Neural progenitor cell (in vitro differentiated cells): ENCODE measurements around the gene CLEC11A. TPM values are rescaled to one million over a fixed set of nuclear protein-coding genes. Genes with fewer than 3 reads are reported as not detected.

Experiments used
- total RNA-seq: library from RNA; depleted of rRNA; stranded (reverse); fragments of >200 nt; gene quantifications from 2 replicates; pipeline ENCODE4 v1.2.3, GENCODE V29; 2015; ENCODE audit warnings: low replicate concordance

Gene CLEC11A
- total RNA-seq, 1 donor from 2014 or later, result 0.09 TPM

Other genes with a start within 250 kb of the CLEC11A start
- gene EMC10, start 246.9 kb upstream of the CLEC11A start, total RNA-seq, result 32.9 and 127 TPM in 2 replicates
- gene GARIN5A, start 246.5 kb upstream of the CLEC11A start, total RNA-seq, result 5.6 and 8.4 TPM in 2 replicates
- gene JOSD2, start 212.2 kb upstream of the CLEC11A start, total RNA-seq, result 1.7 and 2.4 TPM in 2 replicates
- not detected in 2 replicates for gene ASPDH, start 209.5 kb upstream of the CLEC11A start, total RNA-seq
- gene LRRC4B, start 154.9 kb upstream of the CLEC11A start, total RNA-seq, result 12.0 and 54.6 TPM in 2 replicates
- 0.41 and 1.1 TPM in 2 replicates for gene SYT3, start 83.5 kb upstream of the CLEC11A start, total RNA-seq
- 1.3 and 6.0 TPM in 2 replicates for gene C19orf81, start 73.9 kb upstream of the CLEC11A start, total RNA-seq
- 1.4 and 2.3 TPM in 2 replicates for gene SHANK1, start 3.6 kb upstream of the CLEC11A start, total RNA-seq
- gene GPR32, start 47.1 kb downstream of the CLEC11A start, total RNA-seq, result not detected in 2 replicates
- not detected in 2 replicates for gene ACP4, start 67.1 kb downstream of the CLEC11A start, total RNA-seq
- gene KLK1, start 100.4 kb downstream of the CLEC11A start, total RNA-seq, result not detected in 2 replicates
- not detected in 2 replicates for gene KLK15, start 110.2 kb downstream of the CLEC11A start, total RNA-seq
- gene KLK3, start 131.6 kb downstream of the CLEC11A start, total RNA-seq, result not detected in 2 replicates
- gene KLK2, start 150.1 kb downstream of the CLEC11A start, total RNA-seq, result not detected in 2 replicates
- 0.68 TPM in 1 of 2 replicates, not detected in the other for gene KLK4, start 188.0 kb downstream of the CLEC11A start, total RNA-seq
- not detected in 2 replicates for gene KLK5, start 229.7 kb downstream of the CLEC11A start, total RNA-seq
- not detected in 2 replicates for gene KLK6, start 246.2 kb downstream of the CLEC11A start, total RNA-seq